HG02981 (cell line): ENCODE results near the gene VIPR2.
"Not testable (repeated sequence)": the region's sequence is repeated elsewhere in the genome, so short reads cannot be mapped to it uniquely, and the experiment has no call there.

ENCODE experiments used
- ATAC-seq: cut with Tn5 transposase; IDR thresholded peaks from one replicate; pipeline ENCODE4 v1.9.1; 2021; ENCODE audit warnings: mild to moderate bottlenecking, moderate library complexity; ENCODE audit not compliant: unreplicated experiment

Gene VIPR2

DNA sequence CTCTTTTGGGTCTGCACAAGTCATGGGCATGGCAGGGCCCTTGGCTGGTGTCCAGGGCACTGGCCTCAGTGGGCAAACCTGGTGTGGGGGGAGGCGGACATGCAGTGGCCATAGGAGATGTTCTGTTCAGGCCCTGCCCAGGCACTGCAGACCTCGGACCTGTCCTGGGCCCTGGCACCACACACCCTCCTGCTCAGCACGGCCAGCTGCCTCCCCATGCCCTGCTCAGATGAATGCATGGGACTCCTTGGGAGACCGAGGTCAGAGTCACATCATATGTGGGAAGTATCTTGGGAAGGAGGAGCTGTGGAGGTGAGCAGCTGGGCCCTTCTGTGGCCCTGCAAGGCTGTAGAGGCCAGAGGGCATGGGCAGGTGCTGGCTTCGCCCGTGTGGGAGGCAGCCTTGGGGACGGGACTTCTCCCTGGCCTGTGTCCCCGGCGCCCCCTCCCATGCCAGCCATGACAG lies 130.8 kb downstream of the VIPR2 start:
- ATAC-seq, result no peak

GRCh38 chr7:159013181-159013690 lies 131.4 kb downstream of the VIPR2 start:
- ATAC-seq, result no peak

DNA sequence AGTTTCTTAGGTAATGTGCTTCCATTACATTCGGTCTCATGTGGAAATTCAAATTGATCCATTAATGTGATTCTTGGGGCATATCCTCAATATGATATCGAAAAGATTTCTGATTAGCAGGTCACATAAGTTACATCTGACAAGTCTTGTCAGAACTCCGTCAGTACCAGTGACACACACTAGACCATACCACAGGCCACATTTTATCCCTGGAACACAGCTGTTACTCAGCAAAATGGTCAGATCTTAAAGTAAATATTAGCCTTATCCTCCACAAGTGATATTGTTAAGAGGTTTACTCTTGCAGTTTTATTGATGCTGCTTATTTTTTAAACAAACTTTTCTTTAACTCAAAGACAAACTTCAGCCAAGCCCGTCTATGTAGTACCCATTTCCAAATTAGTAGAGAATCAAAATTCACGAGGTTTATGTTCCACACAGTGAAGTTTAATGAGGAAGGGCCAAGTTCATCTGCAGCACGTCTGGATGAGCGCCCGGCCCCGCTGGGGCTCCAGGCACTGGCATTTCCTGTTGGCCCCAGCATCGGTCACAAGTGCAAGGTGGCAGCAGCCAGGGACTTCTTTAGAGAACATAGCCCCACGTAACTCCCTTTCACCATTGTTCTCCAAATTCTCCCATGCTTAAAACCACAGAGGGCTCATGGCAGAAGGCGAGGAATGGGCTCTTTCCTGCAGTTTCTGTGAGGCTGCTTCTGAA lies 132.2 kb downstream of the VIPR2 start:
- no peak for ATAC-seq

- ATAC-seq, result no peak
Observed at GRCh38 chr7:159011722-159012022, 133.0 kb downstream of the VIPR2 start.

GRCh38 chr7:159010937-159011721 lies 133.5 kb downstream of the VIPR2 start:
- no peak for ATAC-seq

DNA sequence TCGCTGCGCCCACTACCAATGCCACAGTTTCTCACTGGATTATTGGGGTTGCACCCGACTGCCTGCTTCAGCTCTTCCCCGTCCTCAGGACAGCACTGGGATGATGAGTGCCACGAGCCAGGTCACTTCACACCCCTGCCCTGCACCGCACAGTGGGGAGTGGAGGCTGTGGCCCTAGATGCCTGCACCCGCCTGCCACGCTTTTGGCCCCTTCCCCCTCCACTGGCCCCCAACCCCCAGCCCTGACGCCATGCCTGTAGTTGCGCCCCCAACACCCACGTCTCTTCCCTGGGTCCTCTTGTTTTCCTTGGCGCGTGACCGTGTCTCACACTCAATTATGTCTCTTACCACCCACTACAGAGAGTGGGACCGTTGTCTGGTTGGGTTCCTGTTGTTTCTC lies 134.3 kb downstream of the VIPR2 start:
- no peak for ATAC-seq

DNA sequence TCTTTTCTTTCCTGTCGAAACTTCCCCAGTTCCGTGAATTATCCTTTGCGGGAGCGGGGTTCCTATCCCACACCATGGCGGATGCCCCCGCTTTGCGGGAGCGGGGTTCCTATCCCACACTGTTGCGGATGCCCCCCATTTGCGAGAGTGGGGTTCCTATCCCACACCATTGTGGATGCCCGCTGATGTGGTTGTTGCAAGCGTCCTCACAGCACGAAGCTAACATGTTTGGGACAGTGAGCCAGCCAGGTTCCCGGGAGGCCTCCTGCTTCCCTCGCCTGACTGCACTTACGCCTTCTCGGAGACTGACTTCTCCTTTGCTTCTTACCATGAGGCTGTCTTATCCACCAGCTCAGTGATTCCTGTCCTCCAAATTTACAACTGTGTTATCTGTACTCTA lies 134.7 kb downstream of the VIPR2 start:
- no peak for ATAC-seq

DNA sequence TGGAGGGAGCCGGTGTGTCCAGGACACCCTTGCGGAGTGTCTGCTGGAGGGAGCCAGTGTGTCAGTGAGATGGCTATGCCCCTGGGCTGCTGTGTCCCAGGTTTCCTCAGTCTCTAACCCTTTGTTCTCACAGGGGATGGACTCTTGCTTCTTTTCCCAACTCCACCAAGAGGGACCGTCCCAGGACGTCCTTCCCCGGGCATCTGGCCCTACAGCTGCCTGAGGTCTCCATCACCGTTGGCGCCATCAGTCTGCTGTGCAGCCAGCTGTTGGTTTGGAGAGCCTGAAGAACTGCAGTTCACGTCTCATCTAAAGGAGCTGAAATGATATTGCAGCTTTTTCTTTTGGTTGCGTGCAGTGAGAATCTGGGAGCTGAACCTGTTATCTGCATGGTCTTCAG lies 136.2 kb downstream of the VIPR2 start:
- ATAC-seq, result no peak

GRCh38 chr7:159007996-159008389 lies 136.7 kb downstream of the VIPR2 start:
- no peak for ATAC-seq

DNA sequence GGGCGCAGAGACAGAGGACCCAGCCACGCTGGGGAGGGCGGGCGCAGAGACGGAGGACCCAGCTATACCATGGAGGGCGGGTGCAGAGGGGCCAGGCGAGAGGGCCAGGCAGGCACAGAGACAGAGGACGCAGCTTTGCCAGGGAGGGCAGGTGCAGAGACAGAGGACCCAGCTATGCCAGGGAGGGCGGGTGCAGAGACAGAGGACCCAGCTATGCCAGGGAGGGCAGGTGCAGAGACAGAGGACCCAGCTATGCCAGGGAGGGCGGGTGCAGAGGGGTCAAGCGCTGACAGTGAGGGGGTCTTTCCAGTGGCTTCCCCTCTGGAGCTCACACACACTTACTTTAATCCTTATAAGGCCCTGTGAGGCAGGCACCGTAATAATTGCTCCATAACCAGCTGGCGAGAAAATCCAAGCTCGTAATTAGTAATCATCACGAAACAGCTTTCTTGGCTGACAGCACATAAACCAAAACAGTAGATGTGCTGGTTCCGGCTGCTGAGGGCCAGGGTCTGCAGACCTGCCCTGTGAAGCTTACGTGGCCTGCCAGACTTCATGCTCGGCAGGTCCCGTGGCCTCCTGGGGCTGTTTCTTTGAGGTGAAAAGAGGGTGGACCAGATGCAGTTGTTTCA lies 137.2 kb downstream of the VIPR2 start:
- no peak for ATAC-seq

GRCh38 chr7:159006610-159007130 lies 138.0 kb downstream of the VIPR2 start:
- no peak for ATAC-seq

GRCh38 chr7:159006022-159006609 lies 138.6 kb downstream of the VIPR2 start:
- ATAC-seq, result not testable (repeated sequence)

DNA sequence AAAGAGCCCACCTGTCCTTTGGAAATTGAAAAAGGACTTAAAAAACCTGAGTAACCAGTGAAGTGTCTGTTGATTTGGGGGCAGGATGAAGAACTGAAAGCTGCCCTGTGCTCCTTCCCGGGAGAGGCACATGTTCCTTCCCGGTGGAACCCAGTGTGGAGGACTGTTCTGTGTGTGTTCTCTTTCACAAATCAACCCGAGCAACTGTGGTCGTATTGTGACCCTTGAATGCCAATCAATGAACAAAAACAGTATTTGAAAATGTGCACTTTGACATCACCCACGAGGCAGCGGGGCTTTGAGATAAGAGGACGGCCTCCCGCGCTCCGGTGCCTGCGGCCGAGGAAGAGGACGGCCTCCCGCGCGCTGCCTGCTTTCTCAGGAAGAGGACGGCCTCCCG lies 139.0 kb downstream of the VIPR2 start:
- ATAC-seq, result no peak

GRCh38 chr7:159004411-159004810 lies 140.3 kb downstream of the VIPR2 start:
- ATAC-seq, result no peak

DNA sequence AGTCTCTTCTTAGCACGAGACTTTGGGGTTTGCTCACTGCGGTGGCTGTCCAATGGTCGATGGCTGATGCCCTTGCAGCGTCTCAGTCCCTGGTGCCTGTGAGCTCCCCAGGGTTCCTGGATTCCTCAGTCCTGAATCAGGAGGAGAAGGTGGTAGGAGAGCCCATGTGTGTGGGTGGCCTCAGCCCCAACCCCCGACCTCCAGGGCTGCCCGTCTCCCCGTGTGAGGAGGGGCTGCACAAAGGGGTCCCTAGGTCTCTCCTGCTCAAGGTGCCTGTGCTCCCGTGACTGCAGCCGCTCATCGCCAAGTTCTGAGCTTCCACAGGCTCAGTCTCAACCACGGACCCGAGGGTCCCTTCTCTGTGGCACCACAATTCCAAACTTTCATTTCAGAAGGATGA lies 142.9 kb downstream of the VIPR2 start:
- no peak for ATAC-seq

DNA sequence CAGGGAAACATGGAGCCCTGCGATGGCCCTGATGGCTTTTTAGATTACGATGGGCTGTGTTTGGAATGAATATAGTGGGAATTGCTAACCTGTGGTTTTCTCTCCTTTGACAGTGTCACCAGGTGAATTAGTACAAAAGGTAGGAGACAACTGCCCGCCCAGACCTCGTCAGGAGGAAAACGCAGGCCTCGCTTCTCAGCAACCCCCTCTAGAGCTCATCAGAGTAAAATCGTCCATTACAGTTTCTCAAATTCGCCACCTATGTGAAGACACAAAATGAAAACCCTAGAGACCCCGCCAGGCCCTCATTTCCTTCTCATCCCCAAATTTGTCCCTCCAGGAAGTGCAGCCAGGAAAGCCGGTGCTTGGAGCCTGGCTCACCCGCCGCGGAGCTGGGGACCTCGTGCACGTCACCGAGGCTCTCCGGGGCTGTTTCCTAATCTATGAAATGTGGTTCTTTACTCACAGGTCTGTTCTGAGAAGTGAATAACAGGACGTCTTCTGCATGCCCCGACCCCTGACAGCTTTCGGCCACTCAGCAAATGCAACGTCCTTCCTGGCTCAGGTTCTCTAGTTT lies 143.7 kb downstream of the VIPR2 start:
- no peak for ATAC-seq

- ATAC-seq, result no peak
Observed at GRCh38 chr7:159000070-159000469, 144.6 kb downstream of the VIPR2 start.

- no peak for ATAC-seq
Observed at GRCh38 chr7:158999496-158999895, 145.2 kb downstream of the VIPR2 start.

DNA sequence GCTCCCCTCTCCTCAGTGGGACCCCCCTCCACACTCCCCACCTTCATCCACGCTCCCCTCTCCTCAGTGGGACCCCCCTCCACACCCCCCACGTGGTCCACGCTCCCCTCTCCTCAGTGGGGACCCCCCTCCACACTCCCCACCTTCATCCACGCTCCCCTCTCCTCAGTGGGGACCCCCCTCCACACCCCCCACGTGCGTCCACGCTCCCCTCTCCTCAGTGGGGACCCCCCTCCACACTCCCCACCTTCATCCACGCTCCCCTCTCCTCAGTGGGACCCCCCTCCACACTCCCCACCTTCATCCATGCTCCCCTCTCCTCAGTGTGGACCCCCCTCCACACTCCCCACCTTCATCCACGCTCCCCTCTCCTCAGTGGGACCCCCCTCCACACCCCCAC lies 146.4 kb downstream of the VIPR2 start:
- ATAC-seq, result not testable (repeated sequence)

GRCh38 chr7:158997471-158997870 lies 147.2 kb downstream of the VIPR2 start:
- ATAC-seq, result no peak

DNA sequence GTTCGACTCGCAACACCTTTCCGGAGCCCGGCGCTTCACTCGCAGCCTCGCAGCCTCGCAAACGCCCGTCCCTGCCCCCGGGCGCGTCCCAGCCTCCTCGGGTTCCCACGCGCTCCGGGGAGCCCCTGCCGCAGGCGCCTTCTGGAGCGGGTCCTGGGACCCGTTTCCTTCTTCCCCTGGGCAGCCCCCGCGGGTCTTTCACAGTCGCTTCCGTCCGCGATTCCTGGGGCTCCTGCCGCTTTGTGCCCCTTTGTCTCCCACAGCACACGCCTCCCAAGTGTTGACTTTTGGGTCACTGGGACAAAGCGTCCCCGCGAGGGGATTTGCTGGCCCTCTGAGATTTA lies 147.6 kb downstream of the VIPR2 start:
- no peak for ATAC-seq
